ENCODE results near the gene PLEKHG4B. TPM values are rescaled to one million over a fixed set of nuclear protein-coding genes. Genes with fewer than 3 reads are reported as not detected.
A peak's percentile ranks its signal among the peaks of the same experiment; 100 is the strongest.
"Not testable (repeated sequence)": the region's sequence is repeated elsewhere in the genome, so short reads cannot be mapped to it uniquely, and the experiment has no call there.

The PLEKHG4B gene
- total and polyA plus RNA-seq, 10 donors = under 0.01 to 0.51 (median 0.20) TPM; not detected in 2

GRCh38 chr5:207599-207998 lies 115.6 kb downstream of the PLEKHG4B start:
- Histone ChIP-seq H3K27ac (no peak overlapping the region), H3K27me3 (replicated peaks in 1 of 7) (no peaks in the 10 kb centered on the region), H3K4me3 (no peak overlapping the region), H3K36me3 (peaks cover 0 to 61% (median 32%) of the 10 kb centered on the region in 6 donors), H3K9me3 (no peaks in the 10 kb centered on the region), H3K4me1 (peaks cover 0 to 8% (median 0%) of the 10 kb centered on the region in 6 donors)
- TF ChIP-seq POLR2AphosphoS5 (IDR thresholded peaks at IDR 0.05) (no peak), POLR2A (IDR thresholded peaks at IDR 0.05) (no peak), CTCF (IDR thresholded peaks at IDR 0.05 in 8 of 11, conservative IDR thresholded peaks at IDR 0.05 in 3 of 11) (no peak)
- 78 to 90% (median 86%) methylated on average over 14 of the region's 14 CpGs for WGBS, 5 donors
- intact Hi-C loops (cut with DNase I; ENCODE audit: low total_unique reads) = no loop called here
- DNase-seq = peak; percentile 37

- Histone ChIP-seq H3K4me1 (peaks cover 0 to 11% (median under 1%) of the 10 kb centered on the region in 6 donors), H3K27ac (no peak overlapping the region), H3K9me3 (no peaks in the 10 kb centered on the region), H3K4me3 (no peak overlapping the region), H3K27me3 (replicated peaks in 1 of 7) (no peaks in the 10 kb centered on the region), H3K36me3 (peaks cover 0 to 58% (median 26%) of the 10 kb centered on the region in 6 donors)
- DNase-seq = peak; percentile 58
- TF ChIP-seq POLR2A (IDR thresholded peaks at IDR 0.05) (no peak), CTCF (IDR thresholded peaks at IDR 0.05 in 8 of 11, conservative IDR thresholded peaks at IDR 0.05 in 3 of 11) (no peak), POLR2AphosphoS5 (IDR thresholded peaks at IDR 0.05) (no peak)
- intact Hi-C loops (cut with DNase I; ENCODE audit: low total_unique reads) = no loop called here
- WGBS, 5 donors = 91 to 94% (median 93%) methylated on average over 15 of the region's 15 CpGs
Observed at GRCh38 chr5:208449-209114, 116.6 kb downstream of the PLEKHG4B start.

- intact Hi-C loops (cut with DNase I; ENCODE audit: low total_unique reads) = no loop called here
- 78 to 85% (median 84%) methylated on average over 12 of the region's 12 CpGs for WGBS, 5 donors
- Histone ChIP-seq H3K4me1 (peaks cover 0 to 47% (median 19%) of the 10 kb centered on the region in 6 donors), H3K27ac (no peak overlapping the region), H3K27me3 (replicated peaks in 1 of 7) (no peaks in the 10 kb centered on the region), H3K36me3 (peaks cover 0 to 24% (median 5%) of the 10 kb centered on the region in 6 donors), H3K4me3 (no peak overlapping the region), H3K9me3 (no peaks in the 10 kb centered on the region)
- TF ChIP-seq CTCF (IDR thresholded peaks at IDR 0.05 in 8 of 11, conservative IDR thresholded peaks at IDR 0.05 in 3 of 11) (no peak), POLR2A (IDR thresholded peaks at IDR 0.05) (no peak), POLR2AphosphoS5 (IDR thresholded peaks at IDR 0.05) (no peak)
- no peak for DNase-seq
Observed at GRCh38 chr5:213803-214395, 121.9 kb downstream of the PLEKHG4B start.

- H3K9me3 ChIP-seq; intact Hi-C loops (cut with DNase I; ENCODE audit: low total_unique reads); H3K4me3 ChIP-seq; H3K27ac ChIP-seq; DNase-seq; H3K27me3 ChIP-seq (replicated peaks in 1 of 7): not testable (repeated sequence)
- Histone ChIP-seq H3K36me3 (peaks cover 0 to 24% (median 5%) of the 10 kb centered on the region in 6 donors), H3K4me1 (peaks cover under 1 to 54% (median 29%) of the 10 kb centered on the region in 6 donors)
- 56 to 86% (median 80%) methylated on average over 1 to 2 of the region's 2 CpGs for WGBS, 5 donors
Observed at GRCh38 chr5:215256-215655, 123.3 kb downstream of the PLEKHG4B start.

- H3K27ac ChIP-seq; DNase-seq; intact Hi-C loops (cut with DNase I; ENCODE audit: low total_unique reads); H3K9me3 ChIP-seq; H3K27me3 ChIP-seq (replicated peaks in 1 of 7); H3K4me3 ChIP-seq: not testable (repeated sequence)
- Histone ChIP-seq H3K36me3 (peaks cover 0 to 24% (median 5%) of the 10 kb centered on the region in 6 donors), H3K4me1 (peaks cover 9 to 61% (median 37%) of the 10 kb centered on the region in 6 donors)
- WGBS, 5 donors = 69 to 90% (median 77%) methylated on average over 8 to 10 of the region's 10 CpGs
Observed at GRCh38 chr5:216076-216475, 124.1 kb downstream of the PLEKHG4B start.

All from spleen (tissue), 11 donors.